Measurements from ENCODE around the gene MAPKAPK3.
A peak's percentile ranks its signal among the peaks of the same experiment; 100 is the strongest.

Gene MAPKAPK3

GRCh38 chr3:50612970-50613846, 3.7 kb upstream of the MAPKAPK3 start:
- TF ChIP-seq, protein P1, sequence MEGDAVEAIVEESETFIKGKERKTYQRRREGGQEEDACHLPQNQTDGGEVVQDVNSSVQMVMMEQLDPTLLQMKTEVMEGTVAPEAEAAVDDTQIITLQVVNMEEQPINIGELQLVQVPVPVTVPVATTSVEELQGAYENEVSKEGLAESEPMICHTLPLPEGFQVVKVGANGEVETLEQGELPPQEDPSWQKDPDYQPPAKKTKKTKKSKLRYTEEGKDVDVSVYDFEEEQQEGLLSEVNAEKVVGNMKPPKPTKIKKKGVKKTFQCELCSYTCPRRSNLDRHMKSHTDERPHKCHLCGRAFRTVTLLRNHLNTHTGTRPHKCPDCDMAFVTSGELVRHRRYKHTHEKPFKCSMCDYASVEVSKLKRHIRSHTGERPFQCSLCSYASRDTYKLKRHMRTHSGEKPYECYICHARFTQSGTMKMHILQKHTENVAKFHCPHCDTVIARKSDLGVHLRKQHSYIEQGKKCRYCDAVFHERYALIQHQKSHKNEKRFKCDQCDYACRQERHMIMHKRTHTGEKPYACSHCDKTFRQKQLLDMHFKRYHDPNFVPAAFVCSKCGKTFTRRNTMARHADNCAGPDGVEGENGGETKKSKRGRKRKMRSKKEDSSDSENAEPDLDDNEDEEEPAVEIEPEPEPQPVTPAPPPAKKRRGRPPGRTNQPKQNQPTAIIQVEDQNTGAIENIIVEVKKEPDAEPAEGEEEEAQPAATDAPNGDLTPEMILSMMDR (conservative IDR thresholded peaks at IDR 0.05; ENCODE audit: control insufficient read depth, insufficient read depth, low read depth, low read length) = no peak
- H3K4me3 ChIP-seq (ENCODE audit: control insufficient read depth, low read depth, low read length) = no peak overlapping the region
- no peak for DNase-seq (ENCODE audit: low read depth)

- H3K4me3 ChIP-seq (ENCODE audit: control insufficient read depth, low read depth, low read length) = no peak overlapping the region
- TF ChIP-seq, protein P1 (conservative IDR thresholded peaks at IDR 0.05; ENCODE audit: control insufficient read depth, insufficient read depth, low read depth, low read length) = no peak
- DNase-seq (ENCODE audit: low read depth) = no peak
Measured at GRCh38 chr3:50615190-50615589, 1.8 kb upstream of the MAPKAPK3 start.

- TF ChIP-seq, protein P1 (conservative IDR thresholded peaks at IDR 0.05; ENCODE audit: control insufficient read depth, insufficient read depth, low read depth, low read length) = peak; percentile 100
- DNase-seq (ENCODE audit: low read depth) = peak; percentile 78
- peak overlapping the region; percentile 75 for H3K4me3 ChIP-seq (ENCODE audit: control insufficient read depth, low read depth, low read length)
Measured at GRCh38 chr3:50616003-50616769, 765 bp upstream of the MAPKAPK3 start.

DNA sequence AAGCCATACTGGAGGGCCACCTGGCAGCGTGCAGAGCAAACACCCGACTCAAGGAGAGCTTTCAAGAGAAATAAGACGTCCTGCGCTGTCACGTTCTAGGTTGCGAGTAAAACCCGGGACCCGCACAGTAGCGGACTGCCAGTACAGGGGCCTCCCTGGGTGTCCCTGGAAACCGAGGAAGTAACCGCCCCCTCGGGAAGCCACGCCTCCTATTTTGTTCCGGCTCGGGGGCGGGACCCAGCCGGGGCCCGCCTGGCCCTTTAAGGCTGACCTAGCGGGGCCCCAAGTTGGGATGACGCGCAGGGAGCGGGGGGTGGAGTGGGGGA, 218 bp upstream of the MAPKAPK3 start:
- TF ChIP-seq, protein P1 (conservative IDR thresholded peaks at IDR 0.05; ENCODE audit: control insufficient read depth, insufficient read depth, low read depth, low read length) = no peak
- H3K4me3 ChIP-seq (ENCODE audit: control insufficient read depth, low read depth, low read length) = peak overlapping the region; percentile 75
- peak; percentile 82 for DNase-seq (ENCODE audit: low read depth)

GRCh38 chr3:50617911-50618481, 1.0 kb downstream of the MAPKAPK3 start:
- DNase-seq (ENCODE audit: low read depth) = peak; percentile 25
- TF ChIP-seq, protein P1 (conservative IDR thresholded peaks at IDR 0.05; ENCODE audit: control insufficient read depth, insufficient read depth, low read depth, low read length) = no peak

DNA sequence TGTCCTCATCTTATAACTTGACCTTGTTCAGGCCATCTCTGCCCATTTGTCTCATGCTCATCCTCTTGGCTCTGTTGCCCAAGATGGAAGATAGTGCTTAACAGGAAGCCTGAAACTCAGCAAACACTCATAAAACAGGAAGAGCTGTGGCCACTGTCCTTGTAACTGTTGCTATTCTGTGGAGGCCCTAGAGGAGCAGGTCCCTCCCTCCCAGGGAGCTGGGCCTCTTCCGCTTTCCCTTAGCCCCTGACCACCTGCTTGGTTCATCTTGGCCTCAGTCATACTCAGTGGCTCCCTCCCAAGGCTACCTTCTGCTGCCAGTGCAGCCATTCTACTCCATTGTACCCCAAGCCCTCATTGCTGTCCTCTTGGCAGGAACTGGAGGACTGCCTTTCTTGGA, 3.5 kb downstream of the MAPKAPK3 start:
- no peak for DNase-seq (ENCODE audit: low read depth)
- no peak overlapping the region for H3K4me3 ChIP-seq (ENCODE audit: control insufficient read depth, low read depth, low read length)
- TF ChIP-seq, protein P1 (conservative IDR thresholded peaks at IDR 0.05; ENCODE audit: control insufficient read depth, insufficient read depth, low read depth, low read length) = no peak

More at GRCh38 chr3:50617911-50618481, 1.0 kb downstream of the MAPKAPK3 start:
- H3K4me3 ChIP-seq (ENCODE audit: control insufficient read depth, low read depth, low read length) = peak overlapping the region; percentile 75
